ENCODE measurements around the gene TXNRD3.

Gene TXNRD3

DNA sequence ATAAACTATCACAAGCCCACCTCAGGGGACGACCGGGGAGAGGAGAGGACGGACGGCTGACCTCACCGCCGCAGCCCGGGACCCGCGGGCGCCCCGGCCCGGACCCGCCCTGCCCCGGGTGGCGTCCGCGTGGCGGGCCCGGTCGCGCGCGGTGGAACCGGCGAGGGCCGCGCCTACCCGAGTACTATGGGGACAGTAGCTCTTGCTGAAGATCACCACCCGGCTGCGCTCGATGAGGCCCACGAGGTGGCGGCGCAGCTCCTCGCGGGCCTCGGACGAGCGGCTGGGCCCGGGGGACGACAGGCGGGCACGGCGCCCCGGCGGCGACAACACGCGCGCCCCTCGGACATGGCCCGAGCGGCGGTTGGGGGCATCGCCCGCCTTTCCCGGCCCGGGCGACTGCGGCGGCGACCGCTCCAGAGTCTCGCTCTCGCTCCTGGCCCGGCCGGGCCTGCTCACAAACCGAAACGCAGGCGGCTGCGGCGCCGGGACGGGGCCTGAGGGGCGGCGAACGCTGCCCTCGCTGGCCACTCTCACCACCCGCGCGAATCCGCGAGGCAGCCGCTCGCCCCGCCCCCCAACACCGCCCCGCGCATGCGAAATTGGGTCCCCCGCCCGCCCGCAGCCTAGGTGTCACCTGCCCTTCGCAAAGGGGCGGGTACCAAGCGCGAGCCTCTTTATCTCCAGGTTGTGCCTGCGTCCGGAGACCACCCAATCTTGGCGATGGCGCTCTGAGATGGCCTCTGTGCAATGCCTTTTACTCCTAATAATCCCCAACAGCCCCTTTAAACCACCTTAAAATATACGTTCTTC, at the start of gene TXNRD3:
TXNRD3 (minus strand) TSS at position 554 of the 813 bp plus-strand sequence.
- H3K27me3 Mint-ChIP-seq, result no peaks in the 10 kb centered on the region
- no peaks in the 10 kb centered on the region for H3K36me3 Mint-ChIP-seq
- peaks cover 7% of the 10 kb centered on the region for H3K4me1 Mint-ChIP-seq (ENCODE audit: low read depth)
- H3K9me3 Mint-ChIP-seq (ENCODE audit: low read depth), result no peaks in the 10 kb centered on the region
- peak within 1 kb of the TSS; percentile 89 for H3K4me3 Mint-ChIP-seq
- H3K27ac Mint-ChIP-seq, result peak within 1 kb of the TSS; percentile 73

DNA sequence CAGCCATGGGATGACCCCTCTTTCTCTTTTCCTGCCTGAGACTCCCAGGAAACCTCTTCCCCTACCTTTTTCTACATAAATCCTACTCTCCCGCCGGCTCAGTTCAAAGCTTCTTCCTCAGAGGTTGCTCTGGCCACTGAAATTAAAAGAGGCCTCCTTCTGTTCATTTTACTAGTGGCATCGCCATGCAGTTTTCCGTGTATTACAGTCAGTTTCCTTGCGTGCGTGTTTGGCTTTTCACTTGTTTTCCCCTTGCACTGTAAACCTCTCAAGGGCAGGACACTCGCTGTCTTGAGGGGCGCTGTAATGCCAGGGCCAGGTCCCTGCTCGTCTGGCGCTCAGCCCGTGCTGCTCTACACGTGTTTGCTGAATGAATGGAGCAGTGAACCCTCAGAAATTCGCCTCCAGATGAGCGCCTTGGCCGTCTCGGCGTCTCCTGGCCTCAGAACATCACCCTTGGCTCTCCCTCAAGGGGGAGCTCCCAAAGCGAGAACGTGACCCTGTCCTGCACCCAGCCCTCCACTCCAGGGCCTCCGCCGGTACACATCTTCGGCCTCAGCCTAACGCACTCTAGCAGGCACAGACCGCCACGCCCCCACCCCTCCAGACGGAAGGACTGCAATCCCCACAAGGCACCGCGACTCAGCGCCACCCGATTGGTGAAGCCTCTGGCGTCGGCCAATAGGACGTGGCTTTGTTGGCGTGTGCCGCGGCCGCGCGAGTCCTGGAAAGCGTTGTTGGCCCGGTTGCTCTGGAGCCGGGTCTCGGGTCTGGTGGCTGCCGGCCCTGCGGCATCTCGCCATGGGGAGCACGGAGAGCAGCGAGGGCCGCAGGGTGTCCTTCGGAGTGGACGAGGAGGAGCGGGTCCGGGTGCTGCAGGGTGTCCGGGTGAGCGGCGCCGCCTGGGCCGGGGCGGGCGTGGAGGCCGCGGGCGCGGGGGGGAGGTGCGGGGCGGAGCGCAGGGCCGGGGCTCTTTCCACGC, 48.9 kb upstream of the TXNRD3 start, which contains the start of gene CHCHD6:
CHCHD6 (plus strand) TSS at position 729 of the 982 bp plus-strand sequence; CDS start at position 802, 73 bp downstream.
- H3K4me1 Mint-ChIP-seq (ENCODE audit: low read depth), result peaks cover 21% of the 10 kb centered on the region
- H3K4me3 Mint-ChIP-seq, result peak within 1 kb of the TSS; percentile 97
- H3K27me3 Mint-ChIP-seq, result peaks cover 12% of the 10 kb centered on the region
- H3K36me3 Mint-ChIP-seq, result peaks cover 6% of the 10 kb centered on the region
- H3K9me3 Mint-ChIP-seq (ENCODE audit: low read depth), result no peaks in the 10 kb centered on the region
- H3K27ac Mint-ChIP-seq, result peak within 1 kb of the TSS; percentile 92

- Mint-ChIP-seq H3K36me3 (no peaks in the 10 kb centered on the region), H3K4me1 (ENCODE audit: low read depth) (peaks cover 9% of the 10 kb centered on the region), H3K9me3 (ENCODE audit: low read depth) (no peaks in the 10 kb centered on the region), H3K27me3 (peaks cover 30% of the 10 kb centered on the region), H3K4me3 (no peak overlapping the region), H3K27ac (no peak overlapping the region)
These were observed 44.1 kb upstream of the TXNRD3 start for GRCh38 chr3:126699011-126699410.

DNA sequence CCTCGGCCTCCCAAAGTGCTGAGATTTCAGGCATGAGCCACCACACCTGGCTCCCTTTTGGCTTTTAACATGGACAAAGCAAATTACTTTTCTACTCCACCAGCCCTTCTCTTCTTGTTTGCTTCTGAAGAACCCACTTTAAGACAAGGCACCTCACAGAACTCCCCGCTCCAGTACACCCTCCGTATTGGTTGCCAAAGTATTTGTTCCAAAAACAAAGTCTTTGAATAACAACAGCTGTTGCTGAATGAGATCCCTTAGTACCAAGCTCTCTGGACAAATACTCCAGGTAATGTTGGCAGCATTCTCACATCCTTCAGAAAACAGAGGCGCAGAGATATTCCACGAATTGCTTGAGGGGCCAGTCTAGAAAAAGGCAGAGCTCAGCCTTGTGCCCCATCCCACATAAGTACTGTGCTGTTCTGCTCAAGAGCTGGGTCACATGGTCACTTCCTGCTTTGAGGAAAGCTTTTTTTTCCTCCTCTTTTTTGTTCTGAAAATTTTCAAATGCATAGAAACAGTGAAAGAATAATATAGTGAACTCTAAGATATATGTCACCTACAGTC, 41.9 kb upstream of the TXNRD3 start:
- no peak overlapping the region for H3K27ac Mint-ChIP-seq
- no peak overlapping the region for H3K4me3 Mint-ChIP-seq
- peaks cover 38% of the 10 kb centered on the region for H3K27me3 Mint-ChIP-seq
- H3K4me1 Mint-ChIP-seq (ENCODE audit: low read depth), result no peaks in the 10 kb centered on the region
- no peaks in the 10 kb centered on the region for H3K9me3 Mint-ChIP-seq (ENCODE audit: low read depth)
- no peaks in the 10 kb centered on the region for H3K36me3 Mint-ChIP-seq

GRCh38 chr3:126693921-126694320, 39.0 kb upstream of the TXNRD3 start:
- peaks cover 27% of the 10 kb centered on the region for H3K27me3 Mint-ChIP-seq
- H3K36me3 Mint-ChIP-seq, result no peaks in the 10 kb centered on the region
- H3K27ac Mint-ChIP-seq, result no peak overlapping the region
- no peaks in the 10 kb centered on the region for H3K4me1 Mint-ChIP-seq (ENCODE audit: low read depth)
- no peak overlapping the region for H3K4me3 Mint-ChIP-seq
- H3K9me3 Mint-ChIP-seq (ENCODE audit: low read depth), result no peaks in the 10 kb centered on the region

- Mint-ChIP-seq H3K27ac (no peak overlapping the region), H3K36me3 (no peaks in the 10 kb centered on the region), H3K4me1 (ENCODE audit: low read depth) (no peaks in the 10 kb centered on the region), H3K9me3 (ENCODE audit: low read depth) (no peaks in the 10 kb centered on the region), H3K4me3 (no peak overlapping the region), H3K27me3 (peaks cover 24% of the 10 kb centered on the region)
These were observed 37.9 kb upstream of the TXNRD3 start for GRCh38 chr3:126692858-126693257.

DNA sequence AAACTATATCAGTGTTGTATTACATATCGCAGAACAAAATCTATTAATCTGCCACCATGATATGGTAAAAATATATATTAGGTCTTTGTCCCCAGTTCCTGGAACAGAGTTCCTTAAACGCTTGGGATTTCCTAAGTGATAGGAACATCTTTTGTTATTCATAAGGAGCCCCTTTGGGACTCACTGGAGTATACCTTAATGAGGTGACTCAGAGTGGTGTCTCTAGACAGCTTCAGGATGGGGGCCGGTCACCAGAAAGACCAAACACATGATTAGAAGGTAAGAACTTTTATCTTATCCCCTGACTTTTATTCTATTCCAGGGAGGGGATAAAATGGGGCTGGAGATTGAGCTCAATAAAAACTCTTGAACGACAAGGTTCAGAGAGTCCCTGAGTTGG, 36.8 kb upstream of the TXNRD3 start:
- Mint-ChIP-seq H3K4me1 (ENCODE audit: low read depth) (no peaks in the 10 kb centered on the region), H3K36me3 (no peaks in the 10 kb centered on the region), H3K27ac (no peak overlapping the region), H3K9me3 (ENCODE audit: low read depth) (no peaks in the 10 kb centered on the region), H3K27me3 (peaks cover 18% of the 10 kb centered on the region), H3K4me3 (no peak overlapping the region)

DNA sequence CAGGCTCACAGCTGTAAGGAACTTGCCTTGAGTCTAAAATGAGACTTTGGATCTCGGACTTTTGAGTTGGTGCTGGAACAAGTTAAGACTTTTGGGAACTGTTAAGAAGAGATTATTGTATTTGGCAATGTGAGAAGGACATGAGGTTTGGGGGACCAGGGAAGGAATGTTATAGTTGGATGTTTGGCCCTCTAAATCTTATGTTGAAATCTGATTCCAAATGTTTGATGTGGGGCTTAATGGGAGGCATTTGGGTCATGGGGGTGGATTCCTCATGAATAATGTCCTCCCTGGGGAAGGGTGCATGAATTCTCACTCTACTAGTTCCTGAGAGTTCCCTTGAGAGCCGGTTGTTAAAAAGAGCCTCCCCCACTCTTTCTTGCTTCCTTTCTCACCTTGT, 30.6 kb upstream of the TXNRD3 start:
- Mint-ChIP-seq H3K4me3 (no peak overlapping the region), H3K36me3 (no peaks in the 10 kb centered on the region), H3K27ac (no peak overlapping the region)

GRCh38 chr3:126685021-126685420, 30.1 kb upstream of the TXNRD3 start:
- Mint-ChIP-seq H3K27ac (no peak overlapping the region), H3K4me3 (no peak overlapping the region), H3K4me1 (ENCODE audit: low read depth) (no peaks in the 10 kb centered on the region), H3K9me3 (ENCODE audit: low read depth) (no peaks in the 10 kb centered on the region), H3K36me3 (no peaks in the 10 kb centered on the region), H3K27me3 (no peaks in the 10 kb centered on the region)

More for the DNA sequence above, 30.6 kb upstream of the TXNRD3 start:
- H3K27me3 Mint-ChIP-seq, result no peaks in the 10 kb centered on the region
- no peaks in the 10 kb centered on the region for H3K4me1 Mint-ChIP-seq (ENCODE audit: low read depth)
- H3K9me3 Mint-ChIP-seq (ENCODE audit: low read depth), result no peaks in the 10 kb centered on the region

GRCh38 chr3:126684218-126684751, 29.4 kb upstream of the TXNRD3 start:
- Mint-ChIP-seq H3K4me1 (ENCODE audit: low read depth) (no peaks in the 10 kb centered on the region), H3K27ac (no peak overlapping the region), H3K27me3 (no peaks in the 10 kb centered on the region), H3K4me3 (no peak overlapping the region), H3K9me3 (ENCODE audit: low read depth) (no peaks in the 10 kb centered on the region), H3K36me3 (no peaks in the 10 kb centered on the region)

- H3K27me3 Mint-ChIP-seq, result no peaks in the 10 kb centered on the region
- H3K4me3 Mint-ChIP-seq, result no peak overlapping the region
- H3K9me3 Mint-ChIP-seq (ENCODE audit: low read depth), result no peaks in the 10 kb centered on the region
- peaks cover 4% of the 10 kb centered on the region for H3K4me1 Mint-ChIP-seq (ENCODE audit: low read depth)
- H3K36me3 Mint-ChIP-seq, result no peaks in the 10 kb centered on the region
- no peak overlapping the region for H3K27ac Mint-ChIP-seq
These were observed 28.1 kb upstream of the TXNRD3 start for GRCh38 chr3:126683069-126683468.

DNA sequence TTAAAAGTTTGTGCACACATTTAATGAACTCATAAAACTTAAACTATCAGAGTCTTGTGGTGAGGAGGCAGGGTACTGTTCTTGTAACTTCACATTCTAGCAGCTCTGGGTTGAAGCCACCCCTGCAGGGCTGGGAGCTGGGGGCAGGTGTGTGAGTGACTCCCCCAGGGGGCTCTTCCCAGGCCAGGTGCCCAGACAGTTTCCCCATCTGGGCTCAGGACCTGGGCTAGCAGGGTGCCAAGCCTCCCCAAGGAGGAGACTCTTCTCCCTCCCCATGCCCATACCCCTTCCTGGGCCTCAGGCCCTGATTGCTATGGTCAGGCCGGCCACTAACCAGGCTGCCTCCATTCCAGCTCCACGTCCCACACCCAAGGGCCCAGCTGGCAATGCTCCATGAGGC, 27.1 kb upstream of the TXNRD3 start:
- H3K36me3 Mint-ChIP-seq, result no peaks in the 10 kb centered on the region
- H3K27ac Mint-ChIP-seq, result no peak overlapping the region
- H3K4me3 Mint-ChIP-seq, result no peak overlapping the region
- H3K4me1 Mint-ChIP-seq (ENCODE audit: low read depth), result peaks cover 4% of the 10 kb centered on the region
- H3K27me3 Mint-ChIP-seq, result no peaks in the 10 kb centered on the region
- H3K9me3 Mint-ChIP-seq (ENCODE audit: low read depth), result no peaks in the 10 kb centered on the region

DNA sequence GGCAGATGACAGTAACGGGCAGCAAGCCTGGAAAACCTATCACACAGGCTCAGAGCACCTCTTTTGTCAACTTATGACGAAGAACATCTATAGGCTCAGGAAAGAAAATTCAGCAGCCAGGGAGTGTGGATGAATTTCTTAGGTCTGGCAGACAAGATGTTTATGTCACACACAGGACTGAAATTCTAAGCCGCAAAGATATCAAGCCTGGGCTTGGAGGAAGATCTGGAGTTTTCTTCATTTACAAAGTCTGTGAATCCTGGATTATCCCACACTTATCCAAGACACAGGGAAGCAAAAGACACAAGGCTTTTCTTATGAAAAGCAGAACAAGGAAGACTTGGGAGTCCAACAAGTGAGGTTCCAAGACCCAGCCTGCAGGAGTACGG, 25.7 kb upstream of the TXNRD3 start:
- peaks cover 1% of the 10 kb centered on the region for H3K27me3 Mint-ChIP-seq
- H3K4me3 Mint-ChIP-seq, result no peak overlapping the region
- no peaks in the 10 kb centered on the region for H3K9me3 Mint-ChIP-seq (ENCODE audit: low read depth)
- H3K36me3 Mint-ChIP-seq, result no peaks in the 10 kb centered on the region
- H3K27ac Mint-ChIP-seq, result no peak overlapping the region
- peaks cover 4% of the 10 kb centered on the region for H3K4me1 Mint-ChIP-seq (ENCODE audit: low read depth)

DNA sequence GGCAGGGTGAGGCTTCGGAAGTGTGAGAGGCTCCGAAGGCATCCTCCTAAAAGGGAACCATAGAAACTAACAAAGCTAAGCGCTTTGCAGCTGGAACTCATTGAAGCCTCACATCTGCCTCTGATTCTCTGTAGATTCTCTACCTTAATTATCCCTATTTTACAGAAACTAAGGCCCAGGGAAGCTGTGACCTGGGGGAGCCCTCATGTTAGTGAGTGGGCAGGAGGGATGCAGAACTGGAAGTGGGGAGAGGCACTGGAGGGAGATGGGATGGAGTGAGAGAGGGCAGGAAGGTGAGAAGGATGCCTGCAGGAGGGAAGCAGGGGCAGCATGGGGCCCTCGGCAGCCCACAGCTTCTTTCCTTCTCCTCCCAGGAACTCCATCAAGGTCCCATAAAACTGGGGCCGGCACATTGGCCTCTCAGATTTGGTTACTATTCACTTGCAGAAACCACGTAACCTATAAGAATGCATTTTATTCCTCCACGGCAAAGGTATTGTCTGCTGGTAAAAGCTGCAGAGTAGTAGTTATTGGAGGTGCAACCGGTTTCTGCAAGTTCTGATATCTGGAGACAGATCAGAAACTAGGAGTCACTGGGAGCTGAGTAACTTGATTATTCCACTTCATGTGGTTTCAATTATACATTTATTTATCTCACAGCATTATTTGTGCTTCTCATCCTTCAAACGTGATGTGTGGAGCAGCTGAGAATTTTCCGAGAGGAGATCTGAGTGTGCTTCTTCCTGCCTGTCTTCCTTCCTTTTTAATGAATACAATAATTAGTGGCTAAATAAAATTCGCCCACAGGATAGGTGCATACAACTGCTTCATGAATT, 25.1 kb upstream of the TXNRD3 start:
- H3K9me3 Mint-ChIP-seq (ENCODE audit: low read depth), result no peaks in the 10 kb centered on the region

More for the DNA sequence above, 25.1 kb upstream of the TXNRD3 start:
- Mint-ChIP-seq H3K36me3 (no peaks in the 10 kb centered on the region), H3K27me3 (peaks cover 1% of the 10 kb centered on the region), H3K27ac (no peak overlapping the region), H3K4me1 (ENCODE audit: low read depth) (peaks cover 4% of the 10 kb centered on the region), H3K4me3 (no peak overlapping the region)
